ENCODE results near the gene OFD1.

- TF ChIP-seq CTCF (IDR thresholded peaks at IDR 0.05) = no peak
- no peak for TF ChIP-seq POLR2A (IDR thresholded peaks at IDR 0.05)
- TF ChIP-seq POLR2AphosphoS5 (IDR thresholded peaks at IDR 0.05) = no peak
Observed at GRCh38 chrX:13774696-13775095, 40.1 kb downstream of the OFD1 start.

Data from prostate gland (tissue), 2 donors.